GM19035 (cell line): ENCODE measurements around the gene ORC1.

ENCODE experiments used
- ATAC-seq: cut with Tn5 transposase; IDR thresholded peaks from one replicate; pipeline ENCODE4 v1.9.1; 2021; ENCODE audit not compliant: unreplicated experiment

Gene ORC1

DNA sequence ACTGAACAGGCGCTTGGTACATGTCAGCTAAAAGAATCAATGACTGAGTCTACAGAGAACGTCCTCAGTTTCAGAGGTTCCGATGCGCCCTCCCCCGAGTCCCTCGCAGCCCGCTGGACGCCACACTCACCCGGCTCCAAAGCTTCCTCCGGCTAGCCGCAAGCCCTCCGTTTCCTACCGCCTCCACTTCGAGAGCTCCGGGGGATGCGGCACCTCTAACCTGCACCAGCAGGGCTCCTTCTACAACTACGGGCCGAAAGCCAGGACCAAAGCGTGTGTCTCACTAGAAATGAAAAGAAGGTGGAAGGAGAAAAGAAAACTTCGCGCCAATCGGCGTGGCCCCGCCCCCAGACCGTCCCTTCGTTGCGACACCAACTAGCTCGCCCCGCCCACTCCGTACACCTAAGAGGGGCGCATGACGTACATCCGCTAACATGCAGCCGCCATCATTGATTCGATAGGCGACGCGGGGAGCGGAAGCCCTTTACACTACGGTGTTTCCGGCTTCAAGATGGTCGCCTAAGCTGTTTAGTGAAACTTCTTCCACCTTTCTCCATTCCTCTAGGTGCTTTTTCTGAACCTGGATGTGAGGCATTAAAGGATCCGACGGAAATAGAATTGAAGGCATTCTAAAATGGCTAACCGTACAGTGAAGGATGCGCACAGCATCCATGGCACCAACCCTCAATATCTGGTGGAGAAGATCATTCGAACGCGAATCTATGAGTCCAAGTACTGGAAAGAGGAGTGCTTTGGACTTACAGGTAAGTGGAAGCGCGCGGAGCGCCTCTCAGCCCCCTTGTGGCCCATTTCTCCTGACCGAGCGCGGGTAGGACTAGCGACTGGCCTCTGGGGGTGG, at the start of gene ORC1, which contains the start of gene PRPF38A:
TSS of gene ORC1 (minus strand) at position 308 of the 859 bp plus-strand sequence. CDS start 2,200 bp downstream, outside the sequence.
TSS of gene PRPF38A (plus strand) at position 487 of the 859 bp plus-strand sequence. CDS start at position 635, 148 bp downstream.
- peak; percentile 92 for ATAC-seq

GRCh38 chr1:52444463-52444862, 40.2 kb upstream of the ORC1 start:
- no peak for ATAC-seq

DNA sequence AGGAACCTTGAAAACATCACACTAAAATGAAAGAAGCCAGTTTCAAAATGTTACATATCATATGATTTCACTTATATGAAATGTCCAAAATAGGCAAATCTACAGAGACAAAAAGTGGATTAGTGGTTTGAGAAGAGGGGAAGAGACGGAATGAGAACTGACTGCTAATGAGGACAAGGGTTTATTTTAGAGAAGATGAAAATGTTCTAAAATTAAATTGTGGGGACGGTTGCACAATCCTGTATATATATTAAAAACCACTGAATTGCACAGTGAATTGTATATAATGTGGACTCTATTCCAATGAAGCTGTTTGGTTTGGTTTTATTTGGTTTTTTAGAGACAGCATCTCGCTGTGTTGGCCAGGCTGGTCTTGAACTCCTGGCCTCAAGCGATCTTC, 35.8 kb upstream of the ORC1 start:
- no peak for ATAC-seq

DNA sequence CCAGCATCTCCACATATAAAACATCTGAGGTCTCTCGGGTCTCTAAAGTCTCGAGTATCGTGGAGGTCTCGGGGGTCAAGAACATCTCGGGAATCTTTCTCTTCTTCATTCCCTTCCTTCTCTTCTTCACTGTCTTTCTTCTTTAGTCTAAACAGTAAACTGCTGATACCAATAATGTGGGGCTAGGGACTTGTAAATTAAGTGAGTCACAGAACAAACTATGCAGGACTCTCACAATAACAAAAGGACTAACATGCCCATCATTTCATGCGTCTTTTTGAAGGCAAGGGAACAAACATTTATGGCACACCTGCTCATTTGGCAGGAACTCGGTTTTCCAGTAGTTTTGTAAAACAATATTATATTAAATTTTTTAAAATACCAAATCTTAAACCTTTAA, 32.6 kb upstream of the ORC1 start:
- ATAC-seq: no peak

DNA sequence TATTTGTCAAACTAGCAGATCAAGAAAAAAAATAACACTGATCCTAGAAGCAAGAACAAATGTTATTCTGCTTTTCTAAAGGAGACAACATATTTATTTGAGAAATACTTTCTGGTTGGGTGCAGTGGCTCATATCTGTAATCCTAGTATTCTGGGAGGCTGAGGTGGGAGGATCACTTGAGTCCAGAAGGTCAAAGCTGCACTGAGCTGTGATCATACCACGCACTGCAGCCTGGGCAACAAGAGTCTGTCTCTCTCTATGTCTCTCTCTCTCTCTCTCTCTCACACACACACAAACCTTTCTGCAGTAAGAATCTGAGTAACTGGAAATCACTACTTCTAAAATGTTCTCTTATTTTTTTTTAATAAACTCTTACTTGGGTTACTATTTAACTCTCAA, 31.4 kb upstream of the ORC1 start:
- no peak for ATAC-seq

- ATAC-seq: no peak
These were observed 31.0 kb upstream of the ORC1 start for GRCh38 chr1:52435211-52435610.

DNA sequence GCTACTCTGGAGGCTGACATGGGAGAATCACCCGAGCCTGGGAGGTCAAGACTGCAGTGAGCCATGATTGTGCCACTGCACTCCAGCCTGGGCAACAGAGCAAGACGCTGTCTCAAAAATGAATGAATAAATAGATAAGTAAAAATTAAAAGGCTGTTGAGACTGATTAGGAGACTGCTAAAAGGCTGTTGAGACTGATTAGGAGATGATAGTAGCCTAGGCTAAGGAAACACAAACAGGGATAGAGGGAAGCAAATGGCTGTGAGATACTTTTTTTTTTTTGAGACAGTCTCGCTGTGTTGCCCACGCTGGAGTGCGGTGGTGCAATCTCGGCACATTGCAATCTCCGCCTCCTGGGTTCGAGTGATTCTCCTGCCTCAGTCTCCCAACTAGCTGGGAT, 28.6 kb upstream of the ORC1 start:
- ATAC-seq: no peak

DNA sequence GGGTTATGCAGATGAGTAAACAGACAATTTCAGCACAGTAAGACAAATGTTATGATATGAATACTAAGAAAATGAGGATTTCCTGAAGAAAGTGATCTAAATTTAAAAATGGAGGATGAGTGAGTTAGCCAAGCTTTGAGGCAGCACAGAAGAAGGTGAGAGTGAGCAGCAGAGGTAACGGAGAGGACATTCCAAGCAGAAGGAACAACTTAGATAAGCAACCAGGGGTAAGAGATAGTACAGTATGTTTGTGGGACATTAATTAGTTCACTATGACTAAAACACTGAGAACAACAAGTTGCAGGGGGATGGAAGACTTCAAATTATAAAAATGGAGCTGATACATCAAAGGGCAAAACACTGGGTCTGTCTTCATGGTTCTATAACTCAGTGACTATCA, 22.9 kb upstream of the ORC1 start:
- ATAC-seq: no peak

DNA sequence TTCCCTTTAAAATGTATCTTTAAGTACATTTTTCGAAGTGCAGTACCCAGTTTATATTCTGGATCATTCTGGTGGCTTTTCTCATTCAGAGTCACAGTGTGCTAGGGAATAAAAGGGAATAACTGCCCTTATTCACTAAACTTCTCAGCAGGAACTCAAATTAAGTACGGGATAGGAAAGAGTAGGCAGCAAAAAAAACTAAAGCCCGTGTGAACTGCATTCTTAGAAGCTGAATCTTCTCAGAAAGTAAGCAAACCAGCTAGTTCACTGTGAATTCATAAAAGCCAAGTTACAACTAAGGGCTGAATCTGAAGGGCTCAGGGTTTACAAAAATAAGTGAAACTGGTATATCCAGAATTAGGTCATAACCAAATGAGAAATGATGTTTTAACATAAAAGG, 22.1 kb upstream of the ORC1 start:
- ATAC-seq: no peak

- no peak for ATAC-seq
These were observed 20.6 kb upstream of the ORC1 start for GRCh38 chr1:52424813-52425212.

GRCh38 chr1:52424231-52424636, 20.0 kb upstream of the ORC1 start:
- ATAC-seq: no peak

- ATAC-seq: no peak
These were observed 19.5 kb upstream of the ORC1 start for GRCh38 chr1:52423771-52424170.

- ATAC-seq: no peak
These were observed 18.8 kb upstream of the ORC1 start for GRCh38 chr1:52423055-52423454.

GRCh38 chr1:52420713-52421112, 16.5 kb upstream of the ORC1 start:
- no peak for ATAC-seq

- no peak for ATAC-seq
These were observed 12.6 kb upstream of the ORC1 start for GRCh38 chr1:52416811-52417210.

DNA sequence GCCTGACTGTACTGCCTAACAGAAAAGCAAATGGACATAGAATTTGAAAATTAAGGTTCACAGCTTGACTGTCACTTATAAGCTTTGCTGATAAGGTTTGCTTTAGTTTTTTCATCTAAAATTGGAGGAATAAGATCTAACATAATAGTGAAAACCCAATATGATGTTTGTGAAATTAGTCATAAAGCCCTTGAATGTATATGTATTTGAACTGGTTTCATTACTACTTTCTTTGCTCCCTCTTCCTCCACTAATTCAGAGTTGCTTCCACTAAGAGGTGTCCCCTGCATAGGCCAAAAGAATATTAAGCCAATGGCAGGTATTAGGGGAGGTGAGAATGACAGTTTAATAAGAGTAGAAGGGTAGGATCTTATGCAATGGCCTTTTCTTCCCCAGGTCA, 10.7 kb upstream of the ORC1 start:
- ATAC-seq: no peak

DNA sequence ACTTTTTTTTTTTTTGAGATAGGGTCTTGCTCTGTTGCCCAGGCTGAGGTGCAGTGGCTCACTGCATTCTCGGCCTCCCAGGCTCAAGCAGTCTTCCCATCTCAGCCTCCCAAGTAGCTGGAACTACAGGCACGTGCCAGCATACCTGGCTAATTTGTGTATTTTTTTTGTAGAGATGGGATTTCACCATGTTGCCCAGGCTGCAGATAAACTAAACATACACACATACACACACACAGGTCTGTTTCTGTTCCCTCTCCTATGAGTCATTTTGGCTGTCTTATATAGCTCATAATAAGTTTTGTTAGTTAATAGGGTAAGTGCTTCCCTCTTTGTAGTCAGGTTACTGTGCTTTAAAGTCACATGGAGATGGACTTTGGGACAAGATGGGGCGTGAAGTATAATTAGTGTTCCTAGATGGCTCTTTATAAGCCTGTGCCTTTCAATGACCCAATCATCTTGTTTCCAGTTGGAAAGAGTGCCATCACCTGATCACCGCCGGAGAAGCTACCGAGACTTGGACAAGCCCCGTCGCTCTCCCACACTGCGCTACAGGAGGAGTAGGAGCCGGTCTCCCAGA, 9.3 kb upstream of the ORC1 start:
- no peak for ATAC-seq

- ATAC-seq: no peak
These were observed 734 bp upstream of the ORC1 start for GRCh38 chr1:52404975-52405338.

DNA sequence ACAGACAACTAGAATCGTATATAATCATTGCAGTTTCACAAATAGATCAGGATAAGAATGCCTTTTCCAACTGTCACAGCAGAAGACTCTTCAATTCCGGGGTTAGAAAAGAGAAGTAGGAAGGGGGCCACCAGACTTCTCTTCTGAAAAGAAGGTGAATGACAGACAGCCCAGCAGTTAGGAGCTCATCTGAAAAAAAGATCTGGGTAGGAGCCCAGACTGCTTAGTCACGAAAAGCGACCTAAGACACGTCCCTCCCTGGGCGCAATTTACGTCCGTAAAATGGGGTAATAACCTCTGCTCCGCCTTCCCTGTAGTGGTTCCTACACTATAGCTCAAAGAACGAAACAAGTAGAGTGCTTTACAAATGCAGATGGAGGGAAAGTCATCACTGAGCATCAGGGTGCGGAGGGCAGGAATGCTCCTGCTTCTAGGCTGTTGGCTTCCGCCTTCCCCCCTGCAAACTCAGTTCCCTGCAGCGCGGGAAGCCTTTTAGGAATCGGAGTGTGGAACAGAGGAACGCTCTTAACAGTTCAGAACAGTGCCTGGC, 582 bp downstream of the ORC1 start:
- ATAC-seq: peak; percentile 31

- no peak for ATAC-seq
These were observed 1.4 kb downstream of the ORC1 start for GRCh38 chr1:52402860-52403240.

- ATAC-seq: no peak
These were observed 4.1 kb downstream of the ORC1 start for GRCh38 chr1:52400131-52400530.

DNA sequence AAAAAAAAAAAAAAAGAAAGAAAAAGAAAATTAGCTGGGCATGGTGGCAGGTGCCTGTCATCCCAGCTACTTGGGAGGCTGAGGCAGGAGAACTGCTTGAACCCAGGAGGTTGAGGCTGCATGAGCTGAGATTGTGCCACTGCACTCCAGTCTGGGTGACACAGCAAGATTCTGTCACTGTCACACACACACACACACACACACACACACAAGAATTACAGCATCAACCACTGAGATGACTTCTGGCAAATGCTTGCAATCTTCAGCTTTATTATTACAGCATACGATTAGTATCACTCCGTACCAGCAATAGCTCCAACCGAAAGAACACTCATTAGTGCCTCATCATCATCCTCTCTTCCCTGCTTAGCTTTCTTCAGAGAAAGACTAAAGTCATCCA, 4.6 kb downstream of the ORC1 start:
- ATAC-seq: no peak
